ENCODE data around the gene APBB2.

APBB2 gene

GRCh38 chr4:41197495-41197894 lies 16.8 kb downstream of the APBB2 start:
- Histone ChIP-seq H2AFZ (ENCODE audit: low read depth, low read length) (no peak overlapping the region), H3K27me3 (ENCODE audit: insufficient read depth, low read length) (peaks cover 21% of the 10 kb centered on the region), H3K4me3 (ENCODE audit: low read length) (no peak overlapping the region), H3K4me1 (ENCODE audit: insufficient read depth, low read length) (no peaks in the 10 kb centered on the region), H3K36me3 (ENCODE audit: insufficient read depth, low read length) (no peaks in the 10 kb centered on the region), H3K9me3 (ENCODE audit: low read length) (peaks cover 2% of the 10 kb centered on the region)

- Histone ChIP-seq H3K4me3 (ENCODE audit: low read length) (no peak overlapping the region), H3K9me3 (ENCODE audit: low read length) (peaks cover 2% of the 10 kb centered on the region), H3K36me3 (ENCODE audit: insufficient read depth, low read length) (no peaks in the 10 kb centered on the region), H3K27me3 (ENCODE audit: insufficient read depth, low read length) (peaks cover 16% of the 10 kb centered on the region), H2AFZ (ENCODE audit: low read depth, low read length) (no peak overlapping the region), H3K4me1 (ENCODE audit: insufficient read depth, low read length) (no peaks in the 10 kb centered on the region)
Observed at GRCh38 chr4:41196633-41197332, 17.6 kb downstream of the APBB2 start.

GRCh38 chr4:41192136-41192535 lies 22.2 kb downstream of the APBB2 start:
- no peak overlapping the region for H3K4me3 ChIP-seq (ENCODE audit: low read length)

GRCh38 chr4:41189666-41190065 lies 24.7 kb downstream of the APBB2 start:
- Histone ChIP-seq H3K27me3 (ENCODE audit: insufficient read depth, low read length) (no peaks in the 10 kb centered on the region), H3K9me3 (ENCODE audit: low read length) (peaks cover under 1% of the 10 kb centered on the region), H3K36me3 (ENCODE audit: insufficient read depth, low read length) (no peaks in the 10 kb centered on the region), H3K4me3 (ENCODE audit: low read length) (no peak overlapping the region), H2AFZ (ENCODE audit: low read depth, low read length) (no peak overlapping the region), H3K4me1 (ENCODE audit: insufficient read depth, low read length) (no peaks in the 10 kb centered on the region)

More at GRCh38 chr4:41192136-41192535, 22.2 kb downstream of the APBB2 start:
- Histone ChIP-seq H2AFZ (ENCODE audit: low read depth, low read length) (no peak overlapping the region), H3K36me3 (ENCODE audit: insufficient read depth, low read length) (no peaks in the 10 kb centered on the region), H3K27me3 (ENCODE audit: insufficient read depth, low read length) (no peaks in the 10 kb centered on the region), H3K9me3 (ENCODE audit: low read length) (peaks cover 2% of the 10 kb centered on the region), H3K4me1 (ENCODE audit: insufficient read depth, low read length) (no peaks in the 10 kb centered on the region)

GRCh38 chr4:41189076-41189475 lies 25.3 kb downstream of the APBB2 start:
- Histone ChIP-seq H3K4me3 (ENCODE audit: low read length) (no peak overlapping the region), H3K9me3 (ENCODE audit: low read length) (peaks cover 6% of the 10 kb centered on the region), H3K36me3 (ENCODE audit: insufficient read depth, low read length) (no peaks in the 10 kb centered on the region), H2AFZ (ENCODE audit: low read depth, low read length) (no peak overlapping the region), H3K27me3 (ENCODE audit: insufficient read depth, low read length) (no peaks in the 10 kb centered on the region), H3K4me1 (ENCODE audit: insufficient read depth, low read length) (no peaks in the 10 kb centered on the region)

- Histone ChIP-seq H3K4me1 (ENCODE audit: insufficient read depth, low read length) (no peaks in the 10 kb centered on the region), H3K27me3 (ENCODE audit: insufficient read depth, low read length) (no peaks in the 10 kb centered on the region), H3K9me3 (ENCODE audit: low read length) (peaks cover 11% of the 10 kb centered on the region), H2AFZ (ENCODE audit: low read depth, low read length) (no peak overlapping the region), H3K36me3 (ENCODE audit: insufficient read depth, low read length) (no peaks in the 10 kb centered on the region), H3K4me3 (ENCODE audit: low read length) (no peak overlapping the region)
Observed at GRCh38 chr4:41185614-41186592, 28.4 kb downstream of the APBB2 start.

- Histone ChIP-seq H3K27me3 (ENCODE audit: insufficient read depth, low read length) (peaks cover 3% of the 10 kb centered on the region), H3K4me1 (ENCODE audit: insufficient read depth, low read length) (no peaks in the 10 kb centered on the region), H3K36me3 (ENCODE audit: insufficient read depth, low read length) (no peaks in the 10 kb centered on the region), H3K4me3 (ENCODE audit: low read length) (no peak overlapping the region), H3K9me3 (ENCODE audit: low read length) (peaks cover 11% of the 10 kb centered on the region), H2AFZ (ENCODE audit: low read depth, low read length) (no peak overlapping the region)
Observed at GRCh38 chr4:41184009-41184408, 30.3 kb downstream of the APBB2 start.

GRCh38 chr4:41183021-41183553 lies 31.3 kb downstream of the APBB2 start:
- peaks cover 3% of the 10 kb centered on the region for H3K27me3 ChIP-seq (ENCODE audit: insufficient read depth, low read length)
- H3K4me3 ChIP-seq (ENCODE audit: low read length) = no peak overlapping the region
- no peak overlapping the region for H2AFZ ChIP-seq (ENCODE audit: low read depth, low read length)
- H3K9me3 ChIP-seq (ENCODE audit: low read length) = peaks cover 11% of the 10 kb centered on the region
- H3K36me3 ChIP-seq (ENCODE audit: insufficient read depth, low read length) = no peaks in the 10 kb centered on the region
- H3K4me1 ChIP-seq (ENCODE audit: insufficient read depth, low read length) = no peaks in the 10 kb centered on the region

GRCh38 chr4:41181037-41181436 lies 33.3 kb downstream of the APBB2 start:
- H2AFZ ChIP-seq (ENCODE audit: low read depth, low read length) = no peak overlapping the region
- no peaks in the 10 kb centered on the region for H3K4me1 ChIP-seq (ENCODE audit: insufficient read depth, low read length)
- H3K36me3 ChIP-seq (ENCODE audit: insufficient read depth, low read length) = no peaks in the 10 kb centered on the region
- peaks cover 4% of the 10 kb centered on the region for H3K27me3 ChIP-seq (ENCODE audit: insufficient read depth, low read length)
- H3K9me3 ChIP-seq (ENCODE audit: low read length) = peaks cover 11% of the 10 kb centered on the region
- no peak overlapping the region for H3K4me3 ChIP-seq (ENCODE audit: low read length)

GRCh38 chr4:41179498-41180195 lies 34.7 kb downstream of the APBB2 start:
- Histone ChIP-seq H3K27me3 (ENCODE audit: insufficient read depth, low read length) (peaks cover 4% of the 10 kb centered on the region), H3K9me3 (ENCODE audit: low read length) (peaks cover 10% of the 10 kb centered on the region), H2AFZ (ENCODE audit: low read depth, low read length) (no peak overlapping the region), H3K4me1 (ENCODE audit: insufficient read depth, low read length) (no peaks in the 10 kb centered on the region), H3K36me3 (ENCODE audit: insufficient read depth, low read length) (no peaks in the 10 kb centered on the region), H3K4me3 (ENCODE audit: low read length) (no peak overlapping the region)

GRCh38 chr4:41178372-41179370 lies 35.7 kb downstream of the APBB2 start:
- no peaks in the 10 kb centered on the region for H3K4me1 ChIP-seq (ENCODE audit: insufficient read depth, low read length)

GRCh38 chr4:41177016-41177415 lies 37.3 kb downstream of the APBB2 start:
- no peaks in the 10 kb centered on the region for H3K36me3 ChIP-seq (ENCODE audit: insufficient read depth, low read length)
- H3K4me1 ChIP-seq (ENCODE audit: insufficient read depth, low read length) = no peaks in the 10 kb centered on the region
- H3K9me3 ChIP-seq (ENCODE audit: low read length) = no peaks in the 10 kb centered on the region
- H3K27me3 ChIP-seq (ENCODE audit: insufficient read depth, low read length) = peaks cover 4% of the 10 kb centered on the region
- no peak overlapping the region for H2AFZ ChIP-seq (ENCODE audit: low read depth, low read length)
- no peak overlapping the region for H3K4me3 ChIP-seq (ENCODE audit: low read length)

More at GRCh38 chr4:41178372-41179370, 35.7 kb downstream of the APBB2 start:
- no peak overlapping the region for H3K4me3 ChIP-seq (ENCODE audit: low read length)
- peaks cover 4% of the 10 kb centered on the region for H3K27me3 ChIP-seq (ENCODE audit: insufficient read depth, low read length)
- H3K9me3 ChIP-seq (ENCODE audit: low read length) = peaks cover 2% of the 10 kb centered on the region
- no peaks in the 10 kb centered on the region for H3K36me3 ChIP-seq (ENCODE audit: insufficient read depth, low read length)
- no peak overlapping the region for H2AFZ ChIP-seq (ENCODE audit: low read depth, low read length)
